Measurements from ENCODE around the gene NPM1. TPM values are rescaled to one million over a fixed set of nuclear protein-coding genes. Genes with fewer than 3 reads are reported as not detected.

NPM1 gene
- total and polyA plus RNA-seq, 4 donors: 133 to 959 (median 363) TPM

GRCh38 chr5:171422902-171423663, 35.4 kb downstream of the NPM1 start:
- Histone ChIP-seq H3K27me3 (ENCODE audit: control insufficient read depth in 4 of 4, insufficient read depth in 4 of 4, low read length in 3 of 4) (peaks cover 0 to 6% (median 0%) of the 10 kb centered on the region in 4 donors), H3K27ac (ENCODE audit: low read depth in 1 of 2, low read length in 2 of 2) (no peak overlapping the region), H3K9me3 (ENCODE audit: control insufficient read depth in 4 of 4, low read length in 3 of 4) (no peaks in the 10 kb centered on the region), H3K4me1 (ENCODE audit: control insufficient read depth in 4 of 4, insufficient read depth in 4 of 4, low read length in 3 of 4) (peaks cover 16 to 27% (median 19%) of the 10 kb centered on the region in 4 donors), H3K4me3 (ENCODE audit: low read depth in 1 of 3, low read length in 3 of 3) (no peak overlapping the region), H3K9ac (ENCODE audit: low read depth in 1 of 2, low read length in 2 of 2) (no peak overlapping the region), H3K36me3 (ENCODE audit: control insufficient read depth in 4 of 4, insufficient read depth in 3 of 4, low read depth in 1 of 4, low read length in 3 of 4) (no peaks in the 10 kb centered on the region)
- TF ChIP-seq TAF1 (conservative IDR thresholded peaks at IDR 0.05): no peak
- no peak for TF ChIP-seq FOXA1 (IDR thresholded peaks at IDR 0.05)
- no peak for TF ChIP-seq RAD21 (IDR thresholded peaks at IDR 0.05)
- no peak for TF ChIP-seq GABPA (IDR thresholded peaks at IDR 0.05 in 1 of 2, conservative IDR thresholded peaks at IDR 0.05 in 1 of 2)
- TF ChIP-seq MAX (IDR thresholded peaks at IDR 0.05): no peak
- no peak for TF ChIP-seq REST (IDR thresholded peaks at IDR 0.05)
- TF ChIP-seq SP1 (IDR thresholded peaks at IDR 0.05): no peak
- no peak for TF ChIP-seq CTCF (IDR thresholded peaks at IDR 0.05; ENCODE audit: low read depth, low read length, missing input control)
- TF ChIP-seq FOXA2 (IDR thresholded peaks at IDR 0.05): no peak
- no peak for TF ChIP-seq JUND (IDR thresholded peaks at IDR 0.05)
- no peak for TF ChIP-seq ATF3 (IDR thresholded peaks at IDR 0.05)
- no peak for TF ChIP-seq YY1 (IDR thresholded peaks at IDR 0.05)
- no peak for TF ChIP-seq RXRA (IDR thresholded peaks at IDR 0.05)
- no peak for TF ChIP-seq ZBTB33 (IDR thresholded peaks at IDR 0.05)
- no peak for TF ChIP-seq EGR1 (IDR thresholded peaks at IDR 0.05; ENCODE audit: low read depth in 2 of 2)
- no peak for TF ChIP-seq HNF4A (conservative IDR thresholded peaks at IDR 0.05)
- no peak for TF ChIP-seq HNF4G (IDR thresholded peaks at IDR 0.05)
- no peak for TF ChIP-seq NR2F2 (IDR thresholded peaks at IDR 0.05)
- DNase-seq (ENCODE audit: low spot score): no peak
- 92% methylated on average over 26 of the region's 26 CpGs for WGBS

Data from liver (tissue), 9 donors.